AG09309 (cell line): Measurements from ENCODE around the gene PTPRF.

ENCODE experiments used
- DNase-seq: peaks from one replicate; pipeline ENCODE4 v3.0.0-alpha.2; 2010; ENCODE audit warnings: low read depth
- H3K4me3 ChIP-seq: 2 replicates; pipeline ENCODE4 v1.5.1; 2011; ENCODE audit warnings: mild to moderate bottlenecking, low read depth, low read length, moderate library complexity; ENCODE audit not compliant: control insufficient read depth
- TF ChIP-seq, protein P1 (sequence below): IDR thresholded peaks from 2 replicates; pipeline ENCODE4 v1.5.1; 2011; ENCODE audit warnings: mild to moderate bottlenecking, low read depth, low read length, inconsistent platforms; ENCODE audit not compliant: insufficient read depth, control insufficient read depth; ENCODE audit errors: missing control alignments

The PTPRF gene

GRCh38 chr1:43668956-43669355 is 138.3 kb downstream of the PTPRF start:
- DNase-seq: no peak
- TF ChIP-seq, protein P1, sequence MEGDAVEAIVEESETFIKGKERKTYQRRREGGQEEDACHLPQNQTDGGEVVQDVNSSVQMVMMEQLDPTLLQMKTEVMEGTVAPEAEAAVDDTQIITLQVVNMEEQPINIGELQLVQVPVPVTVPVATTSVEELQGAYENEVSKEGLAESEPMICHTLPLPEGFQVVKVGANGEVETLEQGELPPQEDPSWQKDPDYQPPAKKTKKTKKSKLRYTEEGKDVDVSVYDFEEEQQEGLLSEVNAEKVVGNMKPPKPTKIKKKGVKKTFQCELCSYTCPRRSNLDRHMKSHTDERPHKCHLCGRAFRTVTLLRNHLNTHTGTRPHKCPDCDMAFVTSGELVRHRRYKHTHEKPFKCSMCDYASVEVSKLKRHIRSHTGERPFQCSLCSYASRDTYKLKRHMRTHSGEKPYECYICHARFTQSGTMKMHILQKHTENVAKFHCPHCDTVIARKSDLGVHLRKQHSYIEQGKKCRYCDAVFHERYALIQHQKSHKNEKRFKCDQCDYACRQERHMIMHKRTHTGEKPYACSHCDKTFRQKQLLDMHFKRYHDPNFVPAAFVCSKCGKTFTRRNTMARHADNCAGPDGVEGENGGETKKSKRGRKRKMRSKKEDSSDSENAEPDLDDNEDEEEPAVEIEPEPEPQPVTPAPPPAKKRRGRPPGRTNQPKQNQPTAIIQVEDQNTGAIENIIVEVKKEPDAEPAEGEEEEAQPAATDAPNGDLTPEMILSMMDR: no peak
- no peak overlapping the region for H3K4me3 ChIP-seq

GRCh38 chr1:43669878-43670277 is 139.2 kb downstream of the PTPRF start:
- H3K4me3 ChIP-seq: no peak overlapping the region
- DNase-seq: no peak
- TF ChIP-seq, protein P1: no peak

DNA sequence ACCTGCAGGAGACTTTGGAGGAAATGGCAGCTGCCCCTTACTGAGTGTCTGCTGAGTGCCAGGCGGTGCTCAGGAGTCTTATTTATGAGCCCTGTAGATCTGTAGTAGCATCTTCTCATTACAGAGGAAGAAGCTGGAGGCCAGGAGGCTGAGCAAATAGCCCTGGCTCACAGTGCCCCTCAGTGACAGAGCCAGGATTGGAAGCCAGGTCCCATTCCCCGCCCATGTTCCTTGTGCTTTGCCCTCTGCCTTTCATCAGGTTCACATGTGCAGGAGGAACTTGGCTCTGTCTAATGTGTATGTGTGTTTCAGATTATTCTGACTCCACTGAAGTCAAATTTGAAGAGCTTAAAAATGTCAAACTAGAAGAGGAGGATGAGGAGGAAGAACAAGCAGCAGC is 140.5 kb downstream of the PTPRF start:
- H3K4me3 ChIP-seq: no peak overlapping the region
- TF ChIP-seq, protein P1: no peak
- no peak for DNase-seq

DNA sequence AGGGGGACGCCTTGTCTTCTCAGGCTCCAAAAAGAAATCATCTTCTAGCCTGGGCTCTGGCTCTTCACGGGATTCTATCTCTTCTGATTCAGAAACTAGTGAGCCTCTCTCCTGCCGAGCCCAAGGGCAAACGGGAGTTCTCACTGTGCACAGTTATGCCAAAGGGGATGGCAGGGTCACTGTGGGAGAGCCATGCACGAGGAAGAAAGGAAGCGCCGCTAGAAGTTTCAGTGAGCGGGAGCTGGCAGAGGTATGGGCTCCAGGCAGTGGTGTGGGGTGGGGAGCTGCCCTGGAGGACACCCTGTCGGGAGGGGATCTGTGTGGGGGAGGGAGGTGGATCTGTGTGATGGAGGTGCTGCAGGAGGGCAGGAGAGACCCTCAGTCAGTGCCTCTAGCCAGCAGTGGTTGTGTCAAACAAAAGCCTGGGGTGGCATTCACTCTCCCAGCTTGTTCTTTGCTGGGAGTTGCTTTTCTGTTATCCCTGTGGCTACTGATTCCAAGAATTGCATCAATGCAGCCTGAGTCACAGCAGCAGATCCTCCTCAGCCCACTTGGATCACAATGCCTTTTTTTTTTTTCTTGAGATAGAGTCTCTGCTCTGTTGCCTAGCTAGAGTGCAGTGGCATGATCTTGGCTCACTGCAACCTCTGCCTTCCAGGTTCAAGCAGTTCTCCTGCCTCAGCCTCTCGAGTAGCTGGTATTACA is 141.1 kb downstream of the PTPRF start:
- H3K4me3 ChIP-seq: no peak overlapping the region
- no peak for DNase-seq
- TF ChIP-seq, protein P1: no peak

DNA sequence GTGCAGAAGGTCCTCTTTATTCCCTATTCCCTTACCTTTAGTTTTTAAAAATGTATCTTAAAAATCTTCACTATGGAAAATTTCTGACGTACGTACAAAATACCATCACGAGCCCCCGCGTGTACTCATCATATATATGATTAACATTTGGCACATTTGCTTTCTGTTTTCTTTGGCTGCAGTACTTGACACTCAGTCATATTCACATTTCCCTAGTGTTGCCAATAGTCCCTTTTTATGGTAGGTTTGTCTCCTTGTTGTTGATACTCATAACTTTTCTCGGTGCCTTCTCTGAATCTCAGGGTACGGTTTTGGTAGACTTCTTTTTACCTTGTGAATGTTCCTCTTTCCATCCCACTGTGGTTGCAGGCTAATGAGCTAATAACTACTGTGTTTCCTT is 142.6 kb downstream of the PTPRF start:
- TF ChIP-seq, protein P1: no peak
- H3K4me3 ChIP-seq: no peak overlapping the region
- no peak for DNase-seq
